Activated effector memory CD4-positive, alpha-beta T cell treated with Interleukin-2 at 50 U/mL for 16 hours (primary cell): ENCODE data around the gene ZNF532.
"Not testable (repeated sequence)": the region's sequence is repeated elsewhere in the genome, so short reads cannot be mapped to it uniquely, and the experiment has no call there.

ENCODE experiments used
- DNase-seq: peaks from one replicate; pipeline ENCODE4 v3.0.0-alpha.2; 2020

ZNF532 gene

GRCh38 chr18:58902961-58903360 lies 38.3 kb downstream of the ZNF532 start:
- no peak for DNase-seq

GRCh38 chr18:58903533-58903932 lies 38.9 kb downstream of the ZNF532 start:
- no peak for DNase-seq

- no peak for DNase-seq
These were observed 41.2 kb downstream of the ZNF532 start for GRCh38 chr18:58905777-58906428.

- DNase-seq: no peak
These were observed 43.3 kb downstream of the ZNF532 start for GRCh38 chr18:58908006-58908405.

GRCh38 chr18:58909521-58909920 lies 44.8 kb downstream of the ZNF532 start:
- no peak for DNase-seq

- DNase-seq: no peak
These were observed 46.6 kb downstream of the ZNF532 start for GRCh38 chr18:58911241-58911640.

GRCh38 chr18:58911766-58912165 lies 47.1 kb downstream of the ZNF532 start:
- no peak for DNase-seq

- no peak for DNase-seq
These were observed 50.5 kb downstream of the ZNF532 start for GRCh38 chr18:58915006-58915799.

GRCh38 chr18:58915995-58916394 lies 51.3 kb downstream of the ZNF532 start:
- no peak for DNase-seq

- not testable (repeated sequence) for DNase-seq
These were observed 55.3 kb downstream of the ZNF532 start for GRCh38 chr18:58919934-58920333.

GRCh38 chr18:58922995-58923394 lies 58.3 kb downstream of the ZNF532 start:
- DNase-seq: no peak

- no peak for DNase-seq
These were observed 59.8 kb downstream of the ZNF532 start for GRCh38 chr18:58924473-58924872.

- no peak for DNase-seq
These were observed 63.0 kb downstream of the ZNF532 start for GRCh38 chr18:58927659-58928058.

- no peak for DNase-seq
These were observed 63.7 kb downstream of the ZNF532 start for GRCh38 chr18:58928386-58928785.

- no peak for DNase-seq
These were observed 64.5 kb downstream of the ZNF532 start for GRCh38 chr18:58929206-58929605.

GRCh38 chr18:58934356-58934755 lies 69.7 kb downstream of the ZNF532 start:
- no peak for DNase-seq

- no peak for DNase-seq
These were observed 70.4 kb downstream of the ZNF532 start for GRCh38 chr18:58934933-58935577.

GRCh38 chr18:58937071-58937886 lies 72.6 kb downstream of the ZNF532 start:
- no peak for DNase-seq

- DNase-seq: no peak
These were observed 73.2 kb downstream of the ZNF532 start for GRCh38 chr18:58937887-58938267.

- DNase-seq: no peak
These were observed 76.9 kb downstream of the ZNF532 start for GRCh38 chr18:58941426-58942099.

GRCh38 chr18:58943896-58944295 lies 79.2 kb downstream of the ZNF532 start:
- DNase-seq: no peak

GRCh38 chr18:58947136-58947732 lies 82.6 kb downstream of the ZNF532 start:
- no peak for DNase-seq
